Measurements from ENCODE around the gene CMTM4. TPM values are rescaled to one million over a fixed set of nuclear protein-coding genes. Genes with fewer than 3 reads are reported as not detected.

Gene CMTM4
- total and polyA plus RNA-seq, 2 of the 4 experiments (the other 2 are of a cell fraction) = 9.0 to 14.5 TPM

DNA sequence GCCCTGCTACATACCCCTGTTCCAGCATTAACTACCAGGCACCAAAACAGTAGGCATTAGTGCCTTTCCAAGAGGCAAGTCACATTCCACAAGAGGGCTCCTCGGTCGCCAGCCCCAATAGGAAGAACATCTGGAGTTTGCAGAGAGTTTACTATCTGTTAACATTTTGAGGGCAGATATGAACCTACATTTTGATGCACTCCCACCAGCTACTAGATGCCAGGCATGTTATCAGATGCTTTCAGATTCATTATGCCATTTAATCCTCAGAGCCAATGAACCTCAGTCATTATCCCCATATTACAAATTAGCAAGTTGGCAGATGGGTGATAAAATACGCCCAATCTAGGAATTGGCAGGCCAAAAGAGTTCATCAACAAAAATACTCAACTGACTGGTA is 121.5 kb downstream of the CMTM4 start:
- peaks cover 19% of the 10 kb centered on the region for H3K27me3 ChIP-seq (ENCODE audit: control insufficient read depth, insufficient read depth, low read length)
- H2AK5ac ChIP-seq (ENCODE audit: low read depth, low read length) = no peak overlapping the region
- dilution Hi-C loops (cut with HindIII; ENCODE audit: low sequenced_read_pairs, unreplicated experiment) (no loop called here), in situ Hi-C loops (cut with MboI; ENCODE audit: low sequenced_read_pairs) (no loop called here), intact Hi-C loops (cut with micrococcal nuclease) (no loop called here)
- ChIA-PET CTCF (no interaction called here), POLR2A (ENCODE audit: unreplicated experiment) (no interaction called here)
- no peak overlapping the region for H3K14ac ChIP-seq (replicated peaks; ENCODE audit: low read depth, low read length)
- H3K4me3 ChIP-seq (ENCODE audit: insufficient read depth, low read depth, low read length) = no peak overlapping the region
- H3K79me1 ChIP-seq (ENCODE audit: low read depth in 1 of 2, low read length in 2 of 2) = no peaks in the 10 kb centered on the region
- H3K23ac ChIP-seq (ENCODE audit: low read depth, low read length) = no peak overlapping the region
- H3K36me3 ChIP-seq (ENCODE audit: control insufficient read depth, insufficient read depth, low read length) = peaks cover 2% of the 10 kb centered on the region; the same call in 1 of the 2 replicates
- H4K20me1 ChIP-seq (ENCODE audit: insufficient read depth, low read length) = peaks cover 4% of the 10 kb centered on the region; the same call in 1 of the 2 replicates
- DNase-seq (no peak), ATAC-seq (ENCODE audit: low read depth) (no peak)
- no peak overlapping the region for H3K18ac ChIP-seq (ENCODE audit: low read depth, low read length)
- no peak overlapping the region for H2BK5ac ChIP-seq (ENCODE audit: low read depth, low read length, poor library complexity, severe bottlenecking)
- no peak overlapping the region for H3K4ac ChIP-seq (ENCODE audit: low read depth, low read length)
- H4K8ac ChIP-seq (ENCODE audit: low read depth in 2 of 2, low read length in 2 of 2) = no peak overlapping the region
- H3K27ac ChIP-seq (ENCODE audit: insufficient read depth, low read length) = no peak overlapping the region
- H2BK15ac ChIP-seq (ENCODE audit: low read depth, low read length) = no peak overlapping the region
- H2AK9ac ChIP-seq (replicated peaks; ENCODE audit: low read depth, low read length, poor library complexity) = no peak overlapping the region
- H2BK120ac ChIP-seq (ENCODE audit: low read depth, low read length) = no peak overlapping the region
- BruUV-seq (replicated peaks) = no TSS peak
- no peak overlapping the region for H4K5ac ChIP-seq (ENCODE audit: low read depth, low read length)
- H2BK20ac ChIP-seq (ENCODE audit: low read depth, low read length) = no peak overlapping the region
- H3K9ac ChIP-seq (ENCODE audit: low read depth, low read length) = no peak overlapping the region
- peaks cover 5% of the 10 kb centered on the region for H3K9me1 ChIP-seq (ENCODE audit: insufficient read depth, low read length)
- no peak overlapping the region for H3K4me2 ChIP-seq (ENCODE audit: low read depth, low read length)
- H3K4me1 ChIP-seq (ENCODE audit: control insufficient read depth, insufficient read depth, low read length) = peaks cover 7% of the 10 kb centered on the region
- H3K56ac ChIP-seq (ENCODE audit: extremely low read depth, insufficient read depth, low read length) = no peak overlapping the region
- WGBS, 2 experiments (ENCODE audit: extremely low coverage in 2 of 2, insufficient read length in 1 of 2) = no CpG with 5 or more reads among the region's 3 CpGs
- no peak overlapping the region for H2AFZ ChIP-seq (replicated peaks; ENCODE audit: low read length, poor library complexity)
- no peak overlapping the region for H4K91ac ChIP-seq (ENCODE audit: insufficient read depth, low read depth, low read length)
- H3K9me3 ChIP-seq (ENCODE audit: control insufficient read depth, insufficient read depth, low read length) = no peaks in the 10 kb centered on the region
- TF ChIP-seq, protein P1, sequence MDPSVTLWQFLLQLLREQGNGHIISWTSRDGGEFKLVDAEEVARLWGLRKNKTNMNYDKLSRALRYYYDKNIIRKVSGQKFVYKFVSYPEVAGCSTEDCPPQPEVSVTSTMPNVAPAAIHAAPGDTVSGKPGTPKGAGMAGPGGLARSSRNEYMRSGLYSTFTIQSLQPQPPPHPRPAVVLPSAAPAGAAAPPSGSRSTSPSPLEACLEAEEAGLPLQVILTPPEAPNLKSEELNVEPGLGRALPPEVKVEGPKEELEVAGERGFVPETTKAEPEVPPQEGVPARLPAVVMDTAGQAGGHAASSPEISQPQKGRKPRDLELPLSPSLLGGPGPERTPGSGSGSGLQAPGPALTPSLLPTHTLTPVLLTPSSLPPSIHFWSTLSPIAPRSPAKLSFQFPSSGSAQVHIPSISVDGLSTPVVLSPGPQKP (IDR thresholded peaks at IDR 0.05; ENCODE audit: borderline replicate concordance, low read depth, low read length) = no peak
- TF ChIP-seq MAFK (IDR thresholded peaks at IDR 0.05; ENCODE audit: low read depth, low read length) (no peak), CEBPB (IDR thresholded peaks at IDR 0.05; ENCODE audit: low read depth, low read length) (no peak), RCOR1 (IDR thresholded peaks at IDR 0.05; ENCODE audit: insufficient replicate concordance, low read length) (no peak), RFX5 (IDR thresholded peaks at IDR 0.05; ENCODE audit: low read depth, low read length) (no peak), FOS (IDR thresholded peaks at IDR 0.05; ENCODE audit: low read depth, low read length) (no peak), CHD1 (IDR thresholded peaks at IDR 0.05; ENCODE audit: low read depth, low read length) (no peak), SMC3 (IDR thresholded peaks at IDR 0.05; ENCODE audit: low read depth, low read length) (no peak), BHLHE40 (IDR thresholded peaks at IDR 0.05; ENCODE audit: low read depth, low read length) (no peak), MAZ (IDR thresholded peaks at IDR 0.05; ENCODE audit: borderline replicate concordance, low read depth, low read length) (no peak), POLR2A (IDR thresholded peaks at IDR 0.05; ENCODE audit: low read depth, low read length) (no peak), RAD21 (IDR thresholded peaks at IDR 0.05; ENCODE audit: low read length) (no peak), NFE2L2 (IDR thresholded peaks at IDR 0.05; ENCODE audit: low read depth, low read length) (no peak), MXI1 (IDR thresholded peaks at IDR 0.05; ENCODE audit: borderline replicate concordance, low read depth, low read length) (no peak)
- TF ChIP-seq, protein P2, sequence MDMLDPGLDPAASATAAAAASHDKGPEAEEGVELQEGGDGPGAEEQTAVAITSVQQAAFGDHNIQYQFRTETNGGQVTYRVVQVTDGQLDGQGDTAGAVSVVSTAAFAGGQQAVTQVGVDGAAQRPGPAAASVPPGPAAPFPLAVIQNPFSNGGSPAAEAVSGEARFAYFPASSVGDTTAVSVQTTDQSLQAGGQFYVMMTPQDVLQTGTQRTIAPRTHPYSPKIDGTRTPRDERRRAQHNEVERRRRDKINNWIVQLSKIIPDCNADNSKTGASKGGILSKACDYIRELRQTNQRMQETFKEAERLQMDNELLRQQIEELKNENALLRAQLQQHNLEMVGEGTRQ (IDR thresholded peaks at IDR 0.05; ENCODE audit: low read depth, low read length) = no peak
- TF ChIP-seq, protein P3, sequence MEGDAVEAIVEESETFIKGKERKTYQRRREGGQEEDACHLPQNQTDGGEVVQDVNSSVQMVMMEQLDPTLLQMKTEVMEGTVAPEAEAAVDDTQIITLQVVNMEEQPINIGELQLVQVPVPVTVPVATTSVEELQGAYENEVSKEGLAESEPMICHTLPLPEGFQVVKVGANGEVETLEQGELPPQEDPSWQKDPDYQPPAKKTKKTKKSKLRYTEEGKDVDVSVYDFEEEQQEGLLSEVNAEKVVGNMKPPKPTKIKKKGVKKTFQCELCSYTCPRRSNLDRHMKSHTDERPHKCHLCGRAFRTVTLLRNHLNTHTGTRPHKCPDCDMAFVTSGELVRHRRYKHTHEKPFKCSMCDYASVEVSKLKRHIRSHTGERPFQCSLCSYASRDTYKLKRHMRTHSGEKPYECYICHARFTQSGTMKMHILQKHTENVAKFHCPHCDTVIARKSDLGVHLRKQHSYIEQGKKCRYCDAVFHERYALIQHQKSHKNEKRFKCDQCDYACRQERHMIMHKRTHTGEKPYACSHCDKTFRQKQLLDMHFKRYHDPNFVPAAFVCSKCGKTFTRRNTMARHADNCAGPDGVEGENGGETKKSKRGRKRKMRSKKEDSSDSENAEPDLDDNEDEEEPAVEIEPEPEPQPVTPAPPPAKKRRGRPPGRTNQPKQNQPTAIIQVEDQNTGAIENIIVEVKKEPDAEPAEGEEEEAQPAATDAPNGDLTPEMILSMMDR (conservative IDR thresholded peaks at IDR 0.05; ENCODE audit: low read depth, low read length) = no peak

Measured in IMR-90 (cell line).